Activated CD4-positive, alpha-beta T cell treated with anti-CD3 and anti-CD28 coated beads, Interleukin-2, amount 50 U/mL, for 24 hours (primary cell): Measurements from ENCODE around the gene MED12L.
A peak's percentile ranks its signal among the peaks of the same experiment; 100 is the strongest.
"Not testable (repeated sequence)": the region's sequence is repeated elsewhere in the genome, so short reads cannot be mapped to it uniquely, and the experiment has no call there.

Experiments used
- DNase-seq, 2 donors: peaks; one replicate each; pipeline ENCODE4 v3.0.0-alpha.2; 2020; ENCODE audit warnings: low read depth in 1 of 2, low spot score in 1 of 2

Gene MED12L, protein sequence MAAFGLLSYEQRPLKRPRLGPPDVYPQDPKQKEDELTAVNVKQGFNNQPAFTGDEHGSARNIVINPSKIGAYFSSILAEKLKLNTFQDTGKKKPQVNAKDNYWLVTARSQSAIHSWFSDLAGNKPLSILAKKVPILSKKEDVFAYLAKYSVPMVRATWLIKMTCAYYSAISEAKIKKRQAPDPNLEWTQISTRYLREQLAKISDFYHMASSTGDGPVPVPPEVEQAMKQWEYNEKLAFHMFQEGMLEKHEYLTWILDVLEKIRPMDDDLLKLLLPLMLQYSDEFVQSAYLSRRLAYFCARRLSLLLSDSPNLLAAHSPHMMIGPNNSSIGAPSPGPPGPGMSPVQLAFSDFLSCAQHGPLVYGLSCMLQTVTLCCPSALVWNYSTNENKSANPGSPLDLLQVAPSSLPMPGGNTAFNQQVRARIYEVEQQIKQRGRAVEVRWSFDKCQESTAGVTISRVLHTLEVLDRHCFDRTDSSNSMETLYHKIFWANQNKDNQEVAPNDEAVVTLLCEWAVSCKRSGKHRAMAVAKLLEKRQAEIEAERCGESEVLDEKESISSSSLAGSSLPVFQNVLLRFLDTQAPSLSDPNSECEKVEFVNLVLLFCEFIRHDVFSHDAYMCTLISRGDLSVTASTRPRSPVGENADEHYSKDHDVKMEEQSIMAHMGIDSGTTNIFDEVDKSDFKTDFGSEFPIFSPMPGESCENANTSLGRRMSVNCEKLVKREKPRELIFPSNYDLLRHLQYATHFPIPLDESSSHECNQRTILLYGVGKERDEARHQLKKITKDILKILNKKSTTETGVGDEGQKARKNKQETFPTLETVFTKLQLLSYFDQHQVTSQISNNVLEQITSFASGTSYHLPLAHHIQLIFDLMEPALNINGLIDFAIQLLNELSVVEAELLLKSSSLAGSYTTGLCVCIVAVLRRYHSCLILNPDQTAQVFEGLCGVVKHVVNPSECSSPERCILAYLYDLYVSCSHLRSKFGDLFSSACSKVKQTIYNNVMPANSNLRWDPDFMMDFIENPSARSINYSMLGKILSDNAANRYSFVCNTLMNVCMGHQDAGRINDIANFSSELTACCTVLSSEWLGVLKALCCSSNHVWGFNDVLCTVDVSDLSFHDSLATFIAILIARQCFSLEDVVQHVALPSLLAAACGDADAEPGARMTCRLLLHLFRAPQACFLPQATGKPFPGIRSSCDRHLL (N-terminal part only)

DNA sequence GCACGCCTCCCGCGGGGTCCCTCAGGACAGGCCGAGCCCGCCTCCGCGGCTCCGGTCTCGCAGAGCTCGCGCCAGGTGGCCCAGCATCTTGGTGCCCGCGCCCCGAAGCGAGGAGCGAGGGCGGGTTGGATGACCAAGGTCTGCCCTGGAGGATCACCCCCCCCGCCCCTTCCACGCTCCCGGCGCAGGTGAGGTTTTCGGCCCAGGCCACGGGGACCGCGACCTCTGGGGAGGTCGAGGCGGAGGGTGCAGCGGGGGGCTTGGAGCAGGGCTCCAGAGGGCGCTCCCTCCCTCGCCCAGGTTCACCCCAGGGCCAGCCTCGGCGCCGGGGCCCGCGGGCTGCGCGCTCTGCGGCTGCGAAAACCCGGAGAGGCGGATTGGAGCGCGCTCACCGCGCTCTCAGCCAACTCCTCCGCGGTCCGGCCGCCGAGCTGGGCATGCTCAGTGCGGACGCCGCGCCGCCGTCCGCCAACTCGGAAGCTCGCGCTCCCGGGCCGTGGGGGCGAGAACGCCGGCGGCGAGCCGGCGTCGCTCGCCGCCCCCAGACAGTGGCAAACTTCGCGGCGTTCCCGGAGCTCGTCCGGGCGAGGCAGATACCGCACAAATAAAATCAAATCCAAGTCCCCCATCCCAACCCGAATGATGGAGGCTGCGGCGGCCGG, at the start of gene MED12L:
Gene MED12L, plus strand, starts transcription at position 438 of the 662 bp plus-strand sequence. CDS start 1,263 bp downstream, outside the sequence.
- peak in 1 of 2 donors; percentile 14 for DNase-seq

DNA sequence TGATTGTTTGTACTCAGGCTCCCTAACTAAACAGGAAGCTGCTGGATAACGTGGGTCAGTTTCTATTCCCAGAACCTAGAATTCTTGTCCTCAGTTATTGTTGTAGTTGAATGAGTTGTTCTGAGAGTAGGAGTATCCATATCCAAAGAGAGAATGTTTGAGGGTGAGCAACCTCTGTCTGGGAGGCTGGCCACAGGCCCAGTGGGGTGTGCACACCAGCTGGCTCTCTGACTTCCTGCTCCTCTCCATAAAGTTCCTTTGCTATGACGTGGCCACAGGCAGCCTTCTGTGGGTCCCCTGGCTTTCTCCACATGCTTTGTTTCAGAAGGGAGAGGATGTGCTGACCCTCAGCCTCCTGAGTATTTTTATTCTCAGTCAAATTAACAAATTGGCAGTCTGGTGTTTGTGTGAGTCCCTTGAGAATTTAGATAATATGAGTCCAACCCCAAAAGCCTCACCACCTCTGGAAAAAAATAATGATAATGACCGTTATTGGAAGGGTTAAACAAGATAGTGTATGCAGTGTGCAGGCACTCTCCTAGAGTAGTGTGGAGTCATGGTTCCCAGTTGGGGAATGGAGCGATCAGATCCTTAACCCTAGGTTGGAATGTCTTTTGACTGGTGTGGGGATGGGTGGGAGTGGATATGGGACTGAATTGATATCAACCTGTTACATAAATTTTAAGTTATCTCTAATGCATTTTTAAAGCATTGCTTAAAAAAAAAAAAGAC, 47.6 kb upstream of the MED12L start:
- DNase-seq = no peak

DNA sequence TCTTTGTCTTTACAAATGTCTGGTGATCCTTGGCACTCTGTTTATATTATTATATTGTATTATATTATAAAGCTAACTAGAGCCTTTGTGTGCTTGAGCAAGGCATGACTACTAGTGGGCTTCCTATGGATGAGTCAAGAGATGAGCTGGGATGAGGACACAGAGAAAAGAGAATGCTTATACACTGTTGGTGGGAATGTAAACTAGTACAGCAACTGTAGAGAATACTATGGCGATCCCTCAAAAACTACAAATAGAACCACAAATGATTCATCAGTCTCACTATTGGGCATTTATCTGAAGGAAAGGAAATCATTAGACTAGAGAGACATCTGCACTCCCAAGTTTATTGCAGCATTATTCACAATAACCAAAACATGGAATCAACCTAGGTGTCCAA, 40.8 kb upstream of the MED12L start:
- DNase-seq = no peak

DNA sequence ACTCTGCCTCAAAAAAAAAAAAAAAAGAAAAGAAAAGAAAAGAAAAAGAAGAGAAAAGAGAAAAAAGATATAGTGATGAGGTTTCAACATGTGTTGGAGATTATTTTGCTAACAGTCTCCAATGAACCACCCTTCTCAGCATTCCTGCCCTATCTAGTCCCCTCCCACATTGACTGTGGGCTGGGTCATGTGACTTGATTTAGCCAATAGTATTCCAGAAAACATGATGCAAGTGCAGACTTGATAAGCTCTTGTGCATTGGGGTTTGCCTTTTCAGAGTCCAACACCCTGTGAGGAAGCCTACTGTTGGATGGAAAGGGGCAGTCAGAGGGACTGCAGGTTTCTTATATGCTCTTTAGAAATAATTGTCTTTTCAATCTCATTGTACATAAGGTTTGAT, 37.8 kb upstream of the MED12L start:
- no peak for DNase-seq

DNA sequence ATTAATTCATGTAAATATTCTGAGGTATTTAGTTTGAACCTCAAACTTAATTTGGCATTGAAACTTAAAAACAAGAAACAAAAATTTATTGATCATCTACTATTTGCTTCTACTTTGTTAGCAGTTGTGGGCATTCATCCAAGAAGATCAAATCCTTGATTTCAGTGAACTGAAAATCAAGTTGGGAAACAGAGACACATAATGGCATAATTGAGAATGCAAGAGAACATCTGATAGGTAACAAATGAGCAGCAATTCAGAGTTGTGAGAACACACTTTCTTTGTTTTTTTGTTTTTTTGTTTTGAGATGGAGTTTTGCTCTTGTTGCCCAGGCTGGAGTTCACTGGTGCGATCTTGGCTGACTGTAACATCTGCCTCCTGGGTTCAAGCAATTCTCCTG, 33.9 kb upstream of the MED12L start:
- no peak for DNase-seq

DNA sequence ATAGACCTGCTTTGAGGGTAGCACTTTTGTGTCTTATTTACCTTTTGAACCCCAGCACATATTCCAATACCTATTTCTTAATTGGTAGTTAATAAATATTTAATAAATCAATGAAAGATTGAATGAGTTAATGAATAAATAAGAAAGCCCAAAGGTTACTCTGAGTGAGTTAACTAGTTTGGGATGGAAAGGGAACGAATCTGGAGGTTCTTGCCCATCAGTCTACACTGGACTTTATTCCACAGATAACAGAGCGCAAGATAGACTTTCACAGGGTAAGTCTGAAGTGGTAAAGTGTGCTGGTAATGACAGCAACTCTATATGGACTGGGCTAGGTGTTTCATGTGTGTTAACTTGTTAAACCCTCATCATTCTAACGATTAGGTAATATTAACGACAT, 33.1 kb upstream of the MED12L start:
- DNase-seq = no peak

DNA sequence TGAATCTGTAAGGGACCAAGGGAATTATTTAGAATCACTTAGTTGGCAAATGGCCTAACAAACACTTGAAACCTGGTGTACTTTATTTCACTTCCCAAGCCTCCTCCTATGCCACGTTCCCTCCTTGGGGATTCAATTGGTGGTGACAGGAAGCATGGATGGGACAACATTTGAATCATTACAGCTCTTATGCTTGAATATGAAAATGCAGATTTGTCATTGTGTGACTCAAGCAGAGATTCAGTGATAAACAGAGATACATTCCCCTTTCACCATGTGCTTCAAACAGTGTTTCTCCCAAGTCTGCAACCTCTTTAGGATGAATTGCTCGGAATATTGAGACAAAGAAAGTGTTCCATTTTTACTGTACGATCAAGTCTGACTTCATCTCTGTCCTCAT, 32.7 kb upstream of the MED12L start:
- no peak for DNase-seq

DNA sequence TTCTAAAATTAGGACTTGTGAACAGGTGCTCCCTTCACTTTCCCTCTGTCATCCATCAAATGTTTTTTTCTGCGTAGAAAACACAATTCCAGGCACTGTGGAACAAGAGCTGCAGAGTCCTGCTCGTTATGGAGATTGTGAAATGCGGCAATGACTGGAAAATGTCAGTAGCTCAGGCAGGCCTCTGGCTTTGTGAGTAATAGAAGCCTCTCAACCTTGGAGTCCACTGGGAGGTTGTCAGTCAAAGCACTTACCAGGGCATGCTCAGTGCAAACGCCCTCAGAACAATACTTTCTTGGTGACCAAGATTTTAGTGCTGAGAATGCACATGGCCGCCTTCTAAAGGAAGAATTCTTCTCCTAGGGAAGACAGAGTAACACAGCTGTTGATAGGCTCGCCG, 26.7 kb upstream of the MED12L start:
- no peak for DNase-seq

DNA sequence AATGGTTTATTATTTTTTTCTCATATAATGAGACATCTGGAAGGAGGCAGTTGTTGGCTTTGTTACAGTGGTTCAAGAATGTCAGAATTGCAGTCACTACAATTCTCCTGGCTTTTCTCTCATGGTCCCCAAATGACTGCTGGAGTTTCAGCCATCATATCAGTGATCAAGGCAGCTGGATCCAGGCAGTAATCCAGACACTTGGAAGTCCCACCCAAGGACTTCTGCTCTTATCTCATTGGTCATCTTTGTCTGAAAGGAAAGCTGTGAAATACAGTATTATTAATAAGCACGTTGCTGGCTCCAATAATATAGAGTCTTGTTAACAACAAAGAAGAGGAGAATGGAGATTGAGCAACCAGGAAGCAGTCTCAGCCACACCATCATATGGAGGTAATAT, 22.9 kb upstream of the MED12L start:
- DNase-seq = no peak

DNA sequence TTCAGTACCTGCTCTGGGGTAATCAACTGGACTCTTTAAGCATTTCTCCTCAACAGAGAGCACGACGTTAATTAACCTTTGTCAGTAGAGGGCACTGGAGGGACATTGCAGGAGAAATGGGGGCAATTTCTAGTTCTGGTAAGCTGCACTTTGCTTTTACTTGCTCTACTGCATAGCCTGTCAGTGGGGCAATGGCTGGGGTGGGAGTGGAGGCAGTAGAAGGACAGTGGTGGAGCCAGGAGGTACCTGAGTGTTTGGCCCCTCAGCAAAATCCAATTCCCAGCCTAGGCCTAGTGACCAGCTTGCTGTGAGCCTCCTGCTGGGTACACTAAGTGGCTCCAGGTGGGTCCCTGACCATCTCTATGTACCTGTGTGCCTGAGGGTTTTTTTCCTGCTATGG, 18.3 kb upstream of the MED12L start:
- DNase-seq = no peak

DNA sequence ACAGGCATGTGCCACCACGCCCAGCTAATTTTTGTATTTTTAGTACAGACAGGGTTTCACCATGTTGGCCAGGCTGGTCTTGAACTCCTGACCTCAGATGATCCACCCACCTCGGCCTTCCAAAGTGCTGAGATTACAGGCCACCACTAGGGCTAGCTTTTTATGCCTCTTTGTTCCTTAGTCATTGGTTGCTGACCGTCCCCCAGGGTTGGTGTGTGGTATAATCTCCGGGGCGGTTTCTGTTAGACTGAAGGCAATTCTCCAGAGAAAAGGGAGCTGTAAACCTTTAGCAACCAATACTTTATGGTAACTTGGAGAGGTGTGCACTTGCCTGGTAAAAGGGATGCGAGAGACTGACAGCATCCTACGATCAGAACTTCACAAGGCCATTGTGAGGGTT, 12.6 kb upstream of the MED12L start:
- DNase-seq = not testable (repeated sequence)

DNA sequence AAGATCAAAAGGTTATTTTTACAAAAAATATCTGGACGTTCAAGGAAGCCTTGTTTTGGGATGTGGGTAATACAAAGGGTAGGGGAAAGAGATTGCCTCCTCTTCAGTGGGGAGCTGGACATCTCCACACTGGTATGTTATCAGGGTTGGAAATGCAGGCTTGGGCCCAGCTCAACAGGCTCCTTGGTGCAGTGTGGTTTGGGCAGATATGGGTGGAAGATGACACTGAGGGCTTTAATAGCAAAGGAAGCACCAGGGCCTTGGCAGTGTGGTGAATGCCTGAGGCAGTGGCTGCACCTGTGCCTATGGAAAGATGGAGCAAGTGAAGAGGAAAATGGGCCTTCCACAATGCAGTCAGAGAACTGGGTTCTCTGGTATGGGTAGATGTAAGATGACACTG, 11.2 kb upstream of the MED12L start:
- no peak for DNase-seq

DNA sequence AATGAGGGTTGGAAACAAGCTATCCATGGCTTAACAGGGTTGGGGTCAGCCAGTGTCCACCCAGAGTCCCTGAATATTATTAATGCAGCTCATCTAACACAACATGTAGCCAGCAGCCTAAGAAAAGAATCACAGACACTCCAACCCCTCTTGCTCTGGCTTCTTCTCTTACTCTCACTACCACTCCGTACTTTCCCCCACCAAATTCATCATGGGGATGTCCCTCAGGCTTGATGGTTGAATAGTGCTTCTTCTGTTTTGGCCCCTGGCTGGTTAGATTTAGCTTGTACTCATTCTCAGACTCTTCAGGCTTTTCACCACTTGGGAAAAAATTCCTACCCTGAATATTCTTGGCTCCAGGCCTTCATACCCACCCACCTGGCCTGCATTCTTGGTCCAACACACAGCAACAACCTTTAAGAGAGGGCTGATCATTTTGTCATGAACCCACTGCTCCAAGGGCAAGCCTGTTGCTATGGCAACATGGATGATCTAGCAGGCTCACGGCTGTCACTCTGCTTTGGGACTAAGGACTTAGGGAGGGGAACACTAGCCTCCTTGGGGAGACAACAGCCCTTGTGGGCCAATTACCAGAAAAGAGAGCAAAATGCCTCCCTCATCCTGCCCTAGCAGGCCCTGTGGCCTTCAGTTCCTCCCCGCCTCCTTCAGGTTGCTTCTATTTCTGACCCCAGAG, 9.4 kb upstream of the MED12L start:
- DNase-seq = no peak

DNA sequence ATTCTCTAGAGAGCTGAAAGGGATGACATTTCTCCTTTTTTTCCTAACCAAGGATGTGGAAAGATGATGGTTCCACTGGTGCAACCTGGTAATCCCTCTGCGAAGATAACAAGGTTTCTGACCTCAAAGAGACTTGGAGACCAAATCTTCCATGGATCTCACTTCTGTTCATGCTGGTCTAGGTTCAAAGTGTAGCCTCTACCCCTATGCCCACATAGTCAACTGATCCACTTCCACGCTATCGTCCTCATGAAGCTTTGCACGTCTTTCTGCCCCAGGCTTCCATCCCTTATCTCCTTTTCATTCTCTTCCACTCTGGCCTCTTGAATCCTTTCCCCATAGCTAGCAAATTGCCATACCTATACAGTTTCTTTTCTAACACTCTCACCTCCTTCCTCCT, 8.8 kb upstream of the MED12L start:
- no peak for DNase-seq

DNA sequence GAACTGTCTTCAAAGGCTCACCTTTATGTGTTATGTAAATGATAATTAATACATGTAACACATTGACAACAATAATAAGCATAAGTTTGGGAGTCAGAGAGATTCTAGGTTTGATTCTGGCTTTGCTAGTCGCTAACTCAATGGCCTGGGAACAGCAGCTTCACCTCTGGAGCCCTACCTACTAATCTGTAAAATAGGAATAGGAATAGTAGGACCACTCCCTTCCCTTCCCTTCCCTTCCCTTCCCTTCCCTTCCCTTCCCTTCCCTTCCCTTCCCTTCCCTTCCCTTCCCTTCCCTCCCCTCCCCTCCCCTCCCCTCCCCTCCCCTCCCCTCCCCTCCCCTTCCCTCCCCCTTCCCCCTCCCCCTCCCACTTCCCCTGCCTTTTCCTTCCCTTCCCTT, 4.4 kb upstream of the MED12L start:
- not testable (repeated sequence) for DNase-seq

DNA sequence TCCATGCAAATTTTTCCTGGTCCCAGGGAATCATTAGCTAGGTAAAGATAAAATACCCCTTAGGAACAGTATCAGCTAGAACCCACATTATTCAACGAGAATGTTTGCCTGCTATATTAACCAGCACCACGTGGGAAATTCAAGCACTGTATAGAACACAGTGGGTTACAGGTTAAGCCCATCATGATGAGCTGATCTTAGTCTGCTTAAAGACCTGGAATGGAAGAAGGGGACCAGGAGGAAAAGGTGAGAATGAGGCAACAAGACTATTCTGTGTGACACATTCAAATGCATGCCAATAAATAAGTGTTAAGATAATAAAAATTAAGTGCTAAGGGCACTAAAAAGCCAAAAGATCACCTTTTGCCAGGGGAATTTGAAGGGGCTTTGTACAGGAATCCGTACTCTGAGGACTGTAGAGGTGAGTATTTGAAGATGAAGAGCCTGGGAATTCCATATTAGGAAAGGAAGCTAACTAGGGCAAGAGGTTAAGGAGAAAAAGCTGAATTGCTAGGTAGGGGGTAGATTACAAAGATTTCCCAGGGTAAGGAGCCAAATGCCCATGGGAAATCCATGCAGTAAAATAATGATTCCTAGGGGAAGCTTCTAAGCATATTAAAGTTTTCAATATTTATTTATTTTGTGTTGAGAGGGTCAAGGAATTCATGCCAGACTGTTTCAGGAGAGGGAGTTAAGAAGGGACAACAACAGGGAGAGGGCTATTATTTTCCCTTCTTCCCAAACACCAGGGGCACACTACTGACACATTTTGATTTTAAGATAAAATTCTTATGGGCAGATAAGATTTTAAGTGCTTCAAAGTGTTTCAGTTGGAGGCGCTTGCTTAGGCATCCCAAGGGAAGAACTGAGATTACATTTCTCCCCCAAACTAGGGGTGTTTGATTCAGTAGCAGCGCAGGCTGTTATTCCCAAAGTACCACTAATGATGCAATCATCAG, 2.3 kb upstream of the MED12L start:
- DNase-seq = no peak

DNA sequence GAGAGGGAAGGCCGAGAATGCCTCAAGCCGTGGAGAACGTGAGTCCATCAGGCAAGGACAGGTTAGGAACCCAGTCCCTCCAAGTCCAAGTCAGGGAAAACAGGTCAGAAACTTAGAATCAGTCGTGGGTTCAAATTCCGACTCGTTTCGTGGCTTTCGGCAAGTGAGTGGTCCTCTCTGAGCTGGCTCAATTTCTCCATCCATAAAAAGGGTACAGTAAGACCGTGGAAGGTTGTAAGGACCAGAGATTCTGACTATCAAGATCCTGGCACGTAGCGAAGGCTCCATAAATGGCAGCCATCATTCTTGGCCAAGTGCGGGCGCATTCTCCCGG, 604 bp upstream of the MED12L start:
- no peak for DNase-seq

DNA sequence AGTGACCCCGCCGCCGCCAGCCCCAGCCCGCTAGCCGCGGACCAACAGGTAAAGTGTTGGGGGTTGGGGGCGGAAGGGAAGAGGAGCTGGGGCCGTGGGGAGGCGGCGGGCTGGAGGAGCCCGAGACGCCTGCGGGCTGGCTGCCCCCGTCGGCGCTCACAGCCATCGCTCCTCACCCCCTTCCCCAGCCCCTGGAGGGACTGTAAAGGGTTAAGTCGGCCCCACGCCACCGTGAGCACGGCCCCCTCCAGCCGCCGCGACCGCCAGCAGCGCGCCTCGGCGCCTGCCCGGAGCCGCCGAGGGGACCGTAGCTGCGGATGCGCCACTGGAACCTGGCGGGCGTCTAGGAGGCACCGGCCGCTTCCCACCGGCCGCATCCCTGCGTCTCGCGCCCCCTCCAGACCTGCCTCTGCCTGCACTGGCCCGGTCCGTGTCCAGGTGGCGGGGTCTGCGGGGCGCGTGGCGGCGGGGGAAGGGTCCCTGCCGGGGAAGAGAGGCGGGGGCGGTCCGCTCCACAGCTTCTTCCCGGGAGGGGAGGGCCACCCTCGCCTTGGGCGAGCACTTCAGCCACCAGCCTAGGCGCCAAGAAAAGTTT, 522 bp downstream of the MED12L start:
- DNase-seq = no peak
